GM12875 (cell line): ENCODE data around the gene MGLL.

Experiments used
- H3K4me3 ChIP-seq: one replicate; pipeline ENCODE4 v1.5.1; 2011; ENCODE audit warnings: low read depth, low read length, control low read depth
- CTCF ChIP-seq: IDR thresholded peaks from 2 replicates; pipeline ENCODE4 v1.5.1; 2011; ENCODE audit warnings: low read depth, mild to moderate bottlenecking, control low read depth, inconsistent platforms, low read length, moderate library complexity, borderline replicate concordance; ENCODE audit not compliant: insufficient read depth

The MGLL gene

GRCh38 chr3:127814325-127814781 lies 8.0 kb downstream of the MGLL start:
- no peak overlapping the region for H3K4me3 ChIP-seq
- no peak for TF ChIP-seq CTCF

GRCh38 chr3:127812151-127812550 lies 10.2 kb downstream of the MGLL start:
- H3K4me3 ChIP-seq: no peak overlapping the region
- TF ChIP-seq CTCF: no peak

- no peak overlapping the region for H3K4me3 ChIP-seq
- no peak for TF ChIP-seq CTCF
Measured at GRCh38 chr3:127811717-127812116, 10.6 kb downstream of the MGLL start.

GRCh38 chr3:127809611-127810010 lies 12.7 kb downstream of the MGLL start:
- H3K4me3 ChIP-seq: no peak overlapping the region
- no peak for TF ChIP-seq CTCF

- no peak overlapping the region for H3K4me3 ChIP-seq
- no peak for TF ChIP-seq CTCF
Measured at GRCh38 chr3:127809211-127809610, 13.1 kb downstream of the MGLL start.

GRCh38 chr3:127808197-127808596 lies 14.1 kb downstream of the MGLL start:
- no peak overlapping the region for H3K4me3 ChIP-seq
- TF ChIP-seq CTCF: no peak

GRCh38 chr3:127805026-127805753 lies 17.1 kb downstream of the MGLL start:
- TF ChIP-seq CTCF: no peak
- H3K4me3 ChIP-seq: no peak overlapping the region
